GM04504 (cell line): ENCODE measurements around the gene AP4M1.
A peak's percentile ranks its signal among the peaks of the same experiment; 100 is the strongest.

ENCODE experiments used
- DNase-seq: peaks from one replicate; pipeline ENCODE4 v3.0.0-alpha.2; 2012; ENCODE audit warnings: low read depth

AP4M1 gene, protein sequence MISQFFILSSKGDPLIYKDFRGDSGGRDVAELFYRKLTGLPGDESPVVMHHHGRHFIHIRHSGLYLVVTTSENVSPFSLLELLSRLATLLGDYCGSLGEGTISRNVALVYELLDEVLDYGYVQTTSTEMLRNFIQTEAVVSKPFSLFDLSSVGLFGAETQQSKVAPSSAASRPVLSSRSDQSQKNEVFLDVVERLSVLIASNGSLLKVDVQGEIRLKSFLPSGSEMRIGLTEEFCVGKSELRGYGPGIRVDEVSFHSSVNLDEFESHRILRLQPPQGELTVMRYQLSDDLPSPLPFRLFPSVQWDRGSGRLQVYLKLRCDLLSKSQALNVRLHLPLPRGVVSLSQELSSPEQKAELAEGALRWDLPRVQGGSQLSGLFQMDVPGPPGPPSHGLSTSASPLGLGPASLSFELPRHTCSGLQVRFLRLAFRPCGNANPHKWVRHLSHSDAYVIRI

DNA sequence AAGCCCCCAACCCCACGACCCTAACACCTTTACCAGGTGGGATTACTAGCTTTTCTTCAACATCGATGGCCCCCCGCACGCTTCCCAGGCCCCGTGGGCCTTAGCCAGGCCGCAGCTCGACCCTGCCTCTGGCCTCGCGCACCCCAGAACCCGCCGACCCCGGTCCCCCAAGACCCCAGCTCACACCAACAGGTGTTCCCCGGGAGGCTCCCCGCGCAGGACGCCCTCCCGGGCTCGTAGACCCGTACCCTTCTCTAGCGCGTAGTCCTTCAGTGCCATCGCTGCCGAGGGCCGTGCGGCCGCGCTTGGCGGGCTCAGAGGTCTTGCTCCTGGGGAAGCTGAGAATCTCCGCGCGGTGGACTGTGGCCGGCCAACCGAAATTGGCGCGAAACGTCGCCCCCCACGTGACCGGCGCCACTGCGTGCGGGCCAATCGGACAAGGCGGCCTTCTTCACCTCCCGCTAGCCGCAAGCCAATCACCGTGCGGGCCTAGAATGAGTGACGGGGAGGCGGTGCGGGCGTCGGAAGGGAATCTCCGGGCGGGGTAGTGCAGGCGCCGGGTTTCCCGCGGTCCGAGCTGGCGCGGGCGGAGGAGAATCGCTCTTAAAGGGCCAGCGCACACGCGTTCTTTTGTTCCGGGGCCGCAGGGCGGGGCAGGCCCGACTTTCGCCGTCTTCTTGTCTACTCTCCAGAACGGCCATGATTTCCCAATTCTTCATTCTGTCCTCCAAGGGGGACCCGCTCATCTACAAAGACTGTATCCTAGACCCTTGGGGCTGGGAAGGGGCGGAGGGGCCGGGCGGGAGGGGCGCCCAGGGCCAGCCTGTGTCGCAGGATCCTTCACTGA is at the start of gene AP4M1, which contains the start of gene MCM7:
TSS of gene AP4M1 (plus strand) at position 628 of the 847 bp plus-strand sequence. CDS start at position 700, 72 bp downstream.
TSS of gene MCM7 (minus strand) at position 382 of the 847 bp plus-strand sequence. CDS start at position 279, 103 bp downstream.
- peak; percentile 97 for DNase-seq

DNA sequence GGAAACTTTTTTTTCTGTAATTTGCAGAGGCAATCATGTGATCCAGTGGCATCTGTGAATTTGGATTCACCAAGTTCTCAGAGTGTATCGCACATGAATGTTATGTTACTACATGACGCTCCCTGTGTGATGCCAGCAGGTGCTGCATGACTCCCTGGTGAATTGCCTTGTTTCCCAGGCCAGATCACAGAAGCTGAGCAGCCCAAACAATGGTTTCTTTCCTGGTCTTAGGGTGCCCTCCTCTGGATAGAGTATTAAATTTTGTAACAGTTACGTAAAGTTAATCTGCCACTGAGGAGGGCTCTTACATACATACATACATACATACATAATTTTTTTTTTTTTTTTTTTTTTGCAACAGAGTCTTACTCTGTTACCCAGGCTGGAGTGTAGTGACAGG is 48.2 kb upstream of the AP4M1 start:
- DNase-seq: no peak

DNA sequence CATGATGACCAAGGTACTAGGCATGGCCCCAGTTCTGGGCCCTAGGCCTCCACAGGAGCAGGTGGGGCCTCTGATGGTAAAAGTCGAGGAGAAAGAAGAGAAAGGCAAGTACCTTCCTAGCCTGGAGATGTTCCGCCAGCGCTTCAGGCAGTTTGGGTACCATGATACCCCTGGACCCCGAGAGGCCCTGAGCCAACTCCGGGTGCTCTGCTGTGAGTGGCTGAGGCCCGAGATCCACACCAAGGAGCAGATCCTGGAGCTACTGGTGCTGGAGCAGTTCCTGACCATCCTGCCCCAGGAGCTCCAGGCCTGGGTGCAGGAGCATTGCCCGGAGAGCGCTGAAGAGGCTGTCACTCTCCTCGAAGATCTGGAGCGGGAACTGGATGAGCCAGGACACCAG is 44.4 kb upstream of the AP4M1 start:
- DNase-seq: no peak

DNA sequence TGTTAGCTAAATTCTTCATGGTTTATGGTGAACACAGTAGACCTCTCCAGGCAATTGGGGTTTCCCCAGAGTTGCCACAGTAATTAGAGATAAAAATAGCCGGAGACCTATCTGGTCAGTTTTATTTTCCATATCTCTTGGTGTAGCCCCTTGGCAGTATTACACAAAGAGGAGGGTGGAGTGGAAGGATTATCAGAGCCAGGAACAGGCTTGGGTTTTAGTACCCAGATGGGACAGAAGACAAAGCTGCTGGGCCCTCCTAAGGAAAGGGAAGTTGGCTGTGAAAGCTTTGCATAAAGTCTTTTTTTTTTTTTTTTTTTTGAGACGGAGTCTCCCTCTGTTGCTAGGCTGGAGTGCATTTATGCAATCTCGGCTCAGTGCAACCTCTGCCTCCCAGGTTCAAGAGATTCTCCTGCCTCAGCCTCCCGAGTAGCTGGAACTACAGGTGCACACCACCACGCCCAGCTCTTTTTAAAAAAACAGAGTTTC is 42.1 kb upstream of the AP4M1 start:
- no peak for DNase-seq

- DNase-seq: no peak
These were observed 39.8 kb upstream of the AP4M1 start for GRCh38 chr7:100061518-100062193.

- DNase-seq: no peak
These were observed 38.1 kb upstream of the AP4M1 start for GRCh38 chr7:100063376-100063775.

DNA sequence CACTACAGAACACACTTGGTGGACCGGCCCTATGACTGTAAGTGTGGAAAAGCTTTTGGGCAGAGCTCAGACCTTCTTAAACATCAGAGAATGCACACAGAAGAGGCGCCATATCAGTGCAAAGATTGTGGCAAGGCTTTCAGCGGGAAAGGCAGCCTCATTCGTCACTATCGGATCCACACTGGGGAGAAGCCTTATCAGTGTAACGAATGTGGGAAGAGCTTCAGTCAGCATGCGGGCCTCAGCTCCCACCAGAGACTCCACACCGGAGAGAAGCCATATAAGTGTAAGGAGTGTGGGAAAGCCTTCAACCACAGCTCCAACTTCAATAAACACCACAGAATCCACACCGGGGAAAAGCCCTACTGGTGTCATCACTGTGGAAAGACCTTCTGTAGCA is 37.3 kb upstream of the AP4M1 start:
- DNase-seq: no peak

GRCh38 chr7:100065452-100066186 is 35.8 kb upstream of the AP4M1 start:
- peak; percentile 72 for DNase-seq

DNA sequence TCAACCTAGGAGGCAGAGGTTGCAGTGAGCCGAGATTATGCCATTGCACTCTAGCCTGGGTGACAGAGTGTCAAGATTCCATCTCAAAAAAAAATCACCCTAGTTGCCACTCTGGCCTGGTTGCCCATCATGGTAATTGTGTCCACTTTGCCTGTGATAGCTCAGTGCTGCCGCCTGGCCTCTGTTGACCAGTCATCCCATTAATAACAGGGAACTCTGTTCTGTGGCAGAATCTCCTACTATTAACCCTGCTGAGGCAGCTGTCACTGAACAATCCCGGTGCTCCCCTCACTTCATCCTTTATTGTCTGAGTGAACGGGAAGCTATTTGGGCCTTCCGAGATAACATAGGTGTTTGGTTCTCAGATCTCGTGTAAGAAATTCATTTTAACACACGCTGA is 34.5 kb upstream of the AP4M1 start:
- no peak for DNase-seq

- DNase-seq: no peak
These were observed 31.5 kb upstream of the AP4M1 start for GRCh38 chr7:100069991-100070390.

DNA sequence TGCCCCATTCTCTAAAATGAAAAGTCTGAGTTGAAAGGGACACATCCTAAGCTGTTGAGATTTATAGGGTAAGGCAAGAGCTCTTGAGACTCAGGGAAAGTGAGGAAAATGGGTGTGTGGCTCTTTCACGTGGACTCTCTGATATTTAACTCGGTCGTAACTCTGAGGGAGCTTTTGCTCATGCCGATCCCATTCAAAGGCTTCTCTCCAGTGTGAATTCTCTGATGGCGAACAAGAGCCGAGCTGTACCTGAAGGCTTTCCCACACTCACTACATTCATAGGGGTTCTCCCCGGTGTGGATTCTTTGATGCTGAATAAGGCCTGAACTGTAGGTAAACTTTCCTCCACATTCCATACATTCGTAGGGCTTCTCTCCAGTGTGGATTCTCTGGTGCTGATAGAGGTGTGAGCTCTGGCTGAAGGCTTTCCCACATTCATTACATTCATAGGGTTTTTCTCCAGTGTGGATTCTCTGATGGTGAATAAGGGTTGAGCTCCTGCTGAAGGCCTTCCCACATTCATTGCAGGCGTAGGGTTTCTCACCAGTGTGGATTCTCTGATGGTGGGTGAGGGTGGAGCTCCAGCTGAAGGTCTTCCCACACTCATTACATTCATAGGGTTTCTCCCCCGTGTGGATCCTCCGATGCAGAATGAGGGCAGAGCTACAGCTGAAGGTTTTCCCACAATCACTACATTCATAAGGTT is 30.3 kb upstream of the AP4M1 start:
- DNase-seq: no peak

GRCh38 chr7:100072462-100072861 is 29.0 kb upstream of the AP4M1 start:
- DNase-seq: no peak

DNA sequence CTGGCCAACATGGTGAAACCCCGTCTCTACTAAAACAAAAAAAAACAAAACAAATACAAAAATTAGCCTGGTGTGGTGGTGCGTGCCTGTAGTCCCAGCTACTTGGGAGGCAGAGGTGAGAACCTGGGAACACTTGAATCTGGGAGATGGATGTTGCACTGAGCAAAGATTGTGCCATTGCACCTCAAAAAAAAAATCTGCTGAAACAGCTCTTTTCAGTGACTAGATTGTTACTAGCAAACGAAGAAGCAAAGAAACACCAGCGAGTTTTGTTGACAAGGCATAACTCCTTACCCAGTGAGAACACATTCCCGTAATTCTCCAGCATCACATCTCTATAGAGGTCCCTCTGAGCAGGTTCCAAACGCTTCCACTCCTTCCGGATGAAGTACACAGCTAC is 26.6 kb upstream of the AP4M1 start:
- DNase-seq: no peak

DNA sequence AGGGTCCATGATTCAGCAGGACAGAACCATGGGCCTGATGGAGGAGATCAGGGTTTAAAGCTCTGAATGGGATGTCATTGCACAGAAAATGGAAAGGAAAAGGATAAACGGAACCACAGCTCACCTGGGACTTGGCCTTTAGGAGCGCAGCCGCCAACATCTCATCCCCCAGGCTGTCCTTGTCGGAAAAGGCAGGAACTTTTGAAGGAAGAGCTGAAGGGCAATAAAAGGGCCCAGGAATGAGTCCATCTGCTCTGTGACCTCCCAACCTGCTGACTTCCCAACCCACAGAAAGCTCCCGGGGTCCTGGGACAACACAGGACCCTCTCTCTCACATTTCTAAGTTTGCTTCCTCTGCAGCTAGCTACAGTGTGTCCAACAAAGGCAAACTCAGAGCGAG is 26.0 kb upstream of the AP4M1 start:
- no peak for DNase-seq

- no peak for DNase-seq
These were observed 24.2 kb upstream of the AP4M1 start for GRCh38 chr7:100077205-100077604.

- no peak for DNase-seq
These were observed 22.4 kb upstream of the AP4M1 start for GRCh38 chr7:100079024-100079560.

DNA sequence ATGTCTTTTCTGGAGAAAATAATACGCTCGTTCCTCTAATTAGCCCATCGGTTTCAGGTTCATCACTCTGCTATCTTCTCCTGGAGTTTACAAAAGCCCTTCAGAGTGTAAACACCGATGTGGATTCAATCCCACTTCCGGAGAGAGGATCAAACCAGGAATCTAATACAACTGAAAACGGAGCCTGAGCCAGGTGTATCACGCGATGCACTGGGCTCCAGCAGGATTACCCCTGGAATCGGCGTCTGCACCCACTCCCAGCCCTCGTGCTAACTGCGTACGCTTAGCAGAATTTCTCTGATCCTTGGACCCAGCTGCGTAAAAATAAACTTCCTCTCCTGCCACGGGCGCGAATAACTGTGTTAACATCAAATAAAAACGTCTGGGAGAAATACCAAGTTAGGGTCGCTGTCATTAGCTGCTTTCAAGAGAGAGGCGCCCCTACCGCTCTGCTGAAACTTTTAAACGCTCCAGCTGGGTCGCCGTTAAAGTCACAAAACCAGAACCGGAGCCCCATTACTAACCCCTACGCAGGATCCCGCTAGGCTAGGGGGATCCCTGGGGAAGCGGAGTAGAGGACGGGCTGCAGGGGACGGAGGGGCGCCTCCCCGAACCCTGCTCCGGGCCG is 20.4 kb upstream of the AP4M1 start:
- DNase-seq: no peak

GRCh38 chr7:100081535-100082102 is 19.8 kb upstream of the AP4M1 start, which contains the start of gene ZNF3:
Gene ZNF3 (minus strand): TSS chr7:100081723. CDS start chr7:100077357, 4,366 bp downstream.
- peak; percentile 98 for DNase-seq

- no peak for DNase-seq
These were observed 18.5 kb upstream of the AP4M1 start for GRCh38 chr7:100082978-100083377.

DNA sequence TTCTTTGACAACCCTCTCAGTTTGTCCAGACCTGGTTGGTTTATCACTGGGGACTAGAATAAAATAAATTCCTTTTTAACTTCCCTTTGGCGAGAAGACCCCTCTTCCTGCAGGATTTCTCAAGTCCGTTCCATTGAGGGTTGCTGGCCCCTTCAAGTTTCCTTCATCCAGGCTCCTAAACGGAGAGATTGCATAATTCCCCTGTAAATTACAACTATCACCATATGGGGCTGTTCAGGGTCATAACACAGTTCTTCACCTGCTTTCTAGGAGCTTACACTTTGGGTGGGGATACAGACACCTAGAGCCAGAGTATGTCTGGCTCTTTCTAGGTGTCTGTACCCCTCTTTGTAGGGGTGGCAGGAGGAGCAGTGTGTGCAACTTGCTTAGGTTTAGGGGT is 15.9 kb upstream of the AP4M1 start:
- no peak for DNase-seq
